H1 (cell line): ENCODE measurements around the gene PPP2R2C. TPM values are rescaled to one million over a fixed set of nuclear protein-coding genes. Genes with fewer than 3 reads are reported as not detected.

ENCODE experiments used
- CTCF ChIA-PET: fragments of 300-600 bp; sonication (Branson Sonifier 250); formaldehyde crosslinking; loops from one replicate; lab custom pipeline; 2021; ENCODE audit not compliant: partially characterized antibody; lab: Charles Lee
- POLR2A ChIA-PET: fragments of 300-600 bp; sonication (Branson Sonifier 250); formaldehyde crosslinking; loops from one replicate; lab custom pipeline; 2021; ENCODE audit warnings: inconsistent platforms; ENCODE audit not compliant: partially characterized antibody; lab: Charles Lee
- DNase-seq, 2 experiments: peaks; one replicate each; pipeline versions ENCODE4 v3.0.0 to v3.0.0-alpha.2; 2010 to 2022; ENCODE audit warnings: low spot score in 2 of 2, low read depth in 1 of 2, mixed read lengths in 1 of 2
- FAIRE-seq: peaks from 2 replicates; lab custom pipeline; 2011; peaks lifted over from hg19 to GRCh38; lab: Jason Lieb, UNC
- H2AFZ ChIP-seq: 2 replicates; pipeline ENCODE4 v1.8.1; 2012; ENCODE audit warnings: low read length, inconsistent platforms
- H2AK5ac ChIP-seq: 2 replicates; pipeline ENCODE4 v1.6.1; 2013; ENCODE audit warnings: low read depth, low read length
- H2BK120ac ChIP-seq: replicated peaks from 2 replicates; pipeline ENCODE3; 2013; ENCODE audit warnings: low read depth, low read length, inconsistent platforms
- H2BK12ac ChIP-seq: 2 replicates; pipeline ENCODE4 v1.6.1; 2013; ENCODE audit warnings: low read depth, low read length
- H2BK15ac ChIP-seq: 2 replicates; pipeline ENCODE4 v1.6.1; 2013; ENCODE audit warnings: low read length
- H2BK20ac ChIP-seq: 2 replicates; pipeline ENCODE4 v1.6.1; 2013; ENCODE audit warnings: low read length
- H2BK5ac ChIP-seq: 2 replicates; pipeline ENCODE4 v1.6.1; 2013; ENCODE audit warnings: low read depth, low read length
- H3K14ac ChIP-seq: 2 replicates; pipeline ENCODE4 v1.6.1; 2013; ENCODE audit warnings: inconsistent platforms; ENCODE audit not compliant: insufficient read length
- H3K18ac ChIP-seq: 2 replicates; pipeline ENCODE4 v1.6.1; 2013; ENCODE audit warnings: low read length; ENCODE audit errors: extremely low read depth
- H3K23ac ChIP-seq: 2 replicates; pipeline ENCODE4 v1.6.1; 2013; ENCODE audit warnings: inconsistent platforms; ENCODE audit not compliant: insufficient read length
- H3K23me2 ChIP-seq: 2 replicates; pipeline ENCODE4 v1.6.1; 2013; ENCODE audit warnings: low read depth, low read length
- H3K27ac ChIP-seq: 2 replicates; pipeline ENCODE4 v1.6.1; 2011; ENCODE audit warnings: low read depth, low read length, inconsistent platforms
- H3K27me3 ChIP-seq, 4 experiments: replicated peaks in 1 of 4; 1 replicate in 1 of 4; 2 replicates in 3 of 4; pipeline versions ENCODE4 v1.6.1 to v1.8.1; 2011 to 2013; ENCODE audit warnings: low read length in 3 of 4, mild to moderate bottlenecking in 3 of 4, inconsistent platforms in 2 of 4, mixed read lengths in 2 of 4, moderate library complexity in 1 of 4; ENCODE audit not compliant: control insufficient read depth in 3 of 4, insufficient read depth in 3 of 4; ENCODE audit errors: extremely low read depth in 1 of 4
- H3K36me3 ChIP-seq, 4 experiments: 2 replicates each; pipeline versions ENCODE4 v1.6.1 to v1.8.1; 2011 to 2013; ENCODE audit warnings: mild to moderate bottlenecking in 4 of 4, low read length in 3 of 4, moderate library complexity in 2 of 4, control low read depth in 1 of 4, inconsistent platforms in 1 of 4; ENCODE audit not compliant: insufficient read depth in 4 of 4, control insufficient read depth in 2 of 4
- H3K4ac ChIP-seq: replicated peaks from 2 replicates; pipeline ENCODE3; 2013; ENCODE audit warnings: low read length, low read depth, mixed read lengths, inconsistent platforms; ENCODE audit not compliant: insufficient read length
- H3K4me1 ChIP-seq, 4 experiments: replicated peaks in 1 of 4; 1 replicate in 1 of 4; 2 replicates in 3 of 4; pipeline versions ENCODE4 v1.6.1 to v1.8.1; 2011 to 2013; ENCODE audit warnings: low read length in 3 of 4, inconsistent platforms in 2 of 4, mixed read lengths in 1 of 4; ENCODE audit not compliant: insufficient read depth in 4 of 4, control insufficient read depth in 3 of 4
- H3K4me2 ChIP-seq, 2 experiments: 2 replicates each; pipeline versions ENCODE4 v1.6.1 to v1.8.1; 2011 to 2013; ENCODE audit warnings: low read depth in 2 of 2, low read length in 2 of 2, control low read depth in 1 of 2, inconsistent platforms in 1 of 2, mild to moderate bottlenecking in 1 of 2; ENCODE audit not compliant: insufficient read depth in 1 of 2
- H3K4me3 ChIP-seq, 4 experiments: fragments of 200-600, 300-600 bp in 1 of 4; sonication (generic), shearing (Covaris generic), sonication (Bioruptor Twin) in 1 of 4; 2 replicates each; pipeline versions ENCODE4 v1.5.1 to v1.8.1; 2011 to 2016; ENCODE audit warnings: low read length in 4 of 4, low read depth in 3 of 4, control low read depth in 2 of 4, inconsistent platforms in 2 of 4, mild to moderate bottlenecking in 2 of 4, mixed read lengths in 1 of 4, moderate library complexity in 1 of 4; ENCODE audit not compliant: insufficient read depth in 2 of 4; ENCODE audit errors: extremely low read depth in 1 of 4
- H3K56ac ChIP-seq: replicated peaks from 2 replicates; pipeline ENCODE3; 2013; ENCODE audit warnings: low read depth, mild to moderate bottlenecking, mixed read lengths, low read length, inconsistent platforms; ENCODE audit not compliant: insufficient read length
- H3K79me1 ChIP-seq: 2 replicates; pipeline ENCODE4 v1.6.1; 2013; ENCODE audit warnings: low read depth, low read length, control low read depth
- H3K79me2 ChIP-seq, 2 experiments: 2 replicates each; pipeline versions ENCODE4 v1.6.1 to v1.8.1; 2012 to 2013; ENCODE audit warnings: low read length in 2 of 2, mild to moderate bottlenecking in 2 of 2, inconsistent platforms in 1 of 2; ENCODE audit not compliant: insufficient read depth in 2 of 2, control insufficient read depth in 1 of 2
- H3K9ac ChIP-seq, 4 experiments: replicated peaks in 1 of 4; 1 replicate in 1 of 4; 2 replicates in 3 of 4; pipeline versions ENCODE4 v1.6.1 to v1.8.1; 2011 to 2013; ENCODE audit warnings: low read depth in 3 of 4, low read length in 3 of 4, control low read depth in 2 of 4, mild to moderate bottlenecking in 2 of 4, moderate library complexity in 2 of 4, inconsistent platforms in 1 of 4; ENCODE audit errors: extremely low read depth in 1 of 4
- H3K9me3 ChIP-seq, 2 experiments: 2 replicates each; pipeline versions ENCODE4 v1.6.1 to v1.8.1; 2012 to 2013; ENCODE audit warnings: mild to moderate bottlenecking in 2 of 2, moderate library complexity in 2 of 2, control low read depth in 1 of 2, inconsistent platforms in 1 of 2, low read depth in 1 of 2, low read length in 1 of 2, mixed read lengths in 1 of 2; ENCODE audit not compliant: insufficient read depth in 2 of 2
- H4K20me1 ChIP-seq, 2 experiments: replicated peaks in 1 of 2; 2 replicates each; pipeline versions ENCODE3 to v1.8.1; 2011 to 2013; ENCODE audit warnings: inconsistent platforms in 2 of 2, low read length in 2 of 2, mild to moderate bottlenecking in 1 of 2; ENCODE audit not compliant: insufficient read depth in 2 of 2, control insufficient read depth in 1 of 2
- H4K5ac ChIP-seq: 2 replicates; pipeline ENCODE4 v1.6.1; 2013; ENCODE audit warnings: low read length, low read depth, mixed read lengths, inconsistent platforms; ENCODE audit not compliant: insufficient read length
- H4K8ac ChIP-seq: 2 replicates; pipeline ENCODE4 v1.8.0; 2013; ENCODE audit warnings: mild to moderate bottlenecking, moderate library complexity, low read length, inconsistent platforms; ENCODE audit not compliant: insufficient read depth; ENCODE audit errors: extremely low read depth
- H4K91ac ChIP-seq: replicated peaks from 2 replicates; pipeline ENCODE3; 2013; ENCODE audit warnings: low read length, mixed read lengths, inconsistent platforms; ENCODE audit not compliant: insufficient read length
- WGBS, 2 experiments: shearing (Covaris generic) in 1 of 2; methylation state at CpG; one replicate each; pipeline versions ENCODE4 v1.1.6 to v1.1.7; 2013 to 2015; ENCODE audit warnings: low lambda C conversion rate in 2 of 2, mixed read lengths in 2 of 2, inconsistent platforms in 1 of 2, low coverage in 1 of 2, missing lambda C conversion rate in 1 of 2; ENCODE audit not compliant: insufficient replicate concordance in 2 of 2, insufficient coverage in 1 of 2, insufficient read length in 1 of 2; ENCODE audit errors: extremely low coverage in 1 of 2, missing lambda C conversion rate in 1 of 2; 5-methylcytosine and 5-hydroxymethylcytosine counted together
- polyA plus RNA-seq, 7 experiments: library from polyadenylated mRNA; depleted of rRNA in 3 of 7; stranded (reverse) in 5 of 7; unstranded in 2 of 7; fragments of >200 nt in 5 of 7; fragments of 200-250 nt in 2 of 7; gene quantifications; 1 replicate in 5 of 7; 2 replicates in 1 of 7; 4 replicates in 1 of 7; pipeline versions ENCODE4 v1.2.1 to v1.2.3, GENCODE V29; 2011 to 2013; ENCODE audit warnings: missing spikeins in 2 of 7, mixed read lengths in 2 of 7
- total RNA-seq: library from RNA; stranded (reverse); fragmentation: NEBNext Ultra II Directional; extraction: Animal tissue kit (Norgen Biotek cat#: 25700); gene quantifications from 2 replicates; pipeline ENCODE4 v1.2.1, GENCODE V29; 2021

PPP2R2C gene
- total and polyA plus RNA-seq, 2 of the 8 experiments (the other 6 are each of a cell fraction or from before 2014, with no cell fraction given), result 6.4 TPM

GRCh38 chr4:6430927-6431326 lies 41.5 kb downstream of the PPP2R2C start:
- Histone ChIP-seq H2AFZ (no peak overlapping the region), H3K9me3 (peaks cover 7 to 9% of the 10 kb centered on the region in 2 experiments), H2BK5ac (no peak overlapping the region), H2BK120ac (no peak overlapping the region), H3K79me1 (no peaks in the 10 kb centered on the region), H4K91ac (no peak overlapping the region), H3K9ac (no peak overlapping the region), H3K4me2 (no peak overlapping the region), H4K8ac (no peak overlapping the region), H3K4ac (no peak overlapping the region), H2BK12ac (no peak overlapping the region), H4K5ac (no peak overlapping the region), H3K4me1 (no peaks in the 10 kb centered on the region), H2AK5ac (no peak overlapping the region), H2BK20ac (no peak overlapping the region), H3K79me2 (no peaks in the 10 kb centered on the region), H2BK15ac (no peak overlapping the region), H4K20me1 (no peaks in the 10 kb centered on the region), H3K4me3 (no peak overlapping the region), H3K56ac (no peak overlapping the region), H3K14ac (no peak overlapping the region), H3K23me2 (no peaks in the 10 kb centered on the region), H3K27ac (no peak overlapping the region), H3K23ac (no peak overlapping the region), H3K18ac (no peak overlapping the region), H3K27me3 (no peaks in the 10 kb centered on the region), H3K36me3 (no peaks in the 10 kb centered on the region)
- DNase-seq (no peak), FAIRE-seq (no peak)
- CTCF ChIA-PET, result interaction anchor here (3.0 kb wide), 1 partner anchor 99 kb away, joined by 8 read pairs; no protein-coding TSS in a partner anchor
- POLR2A ChIA-PET, result interaction anchor here (1.3 kb wide), 1 partner anchor 99 kb away, joined by 3 read pairs; no protein-coding TSS in a partner anchor
- 90% methylated on average over 4 of the region's 4 CpGs; no CpG with 5 or more reads in 1 of the 2 experiments for WGBS, 2 experiments
